Astrocyte (in vitro differentiated cells and primary cell): ENCODE data around the gene RAB40B. TPM values are rescaled to one million over a fixed set of nuclear protein-coding genes. Genes with fewer than 3 reads are reported as not detected.

Source experiments
- DNase-seq: peaks from one replicate; pipeline ENCODE4 v3.0.0-alpha.2; 2010; ENCODE audit warnings: low read depth
- FAIRE-seq: peaks from 2 replicates; lab custom pipeline; 2011; peaks lifted over from hg19 to GRCh38; lab: Jason Lieb, UNC
- H2AFZ ChIP-seq: 2 replicates; pipeline ENCODE4 v1.6.0; 2012; ENCODE audit warnings: low read depth, low read length, inconsistent platforms
- H3K27ac ChIP-seq: 2 replicates; pipeline ENCODE4 v1.5.1; 2011; ENCODE audit warnings: low read depth, low read length, inconsistent platforms
- H3K27me3 ChIP-seq: 2 replicates; pipeline ENCODE4 v1.6.0; 2011; ENCODE audit warnings: low read length, inconsistent platforms; ENCODE audit not compliant: insufficient read depth
- H3K36me3 ChIP-seq: 2 replicates; pipeline ENCODE4 v1.5.1; 2011; ENCODE audit warnings: low read length, inconsistent platforms; ENCODE audit not compliant: insufficient read depth
- H3K4me1 ChIP-seq: 2 replicates; pipeline ENCODE4 v1.5.1; 2011; ENCODE audit warnings: low read length, inconsistent platforms; ENCODE audit not compliant: insufficient read depth
- H3K4me2 ChIP-seq: 2 replicates; pipeline ENCODE4 v1.6.0; 2012; ENCODE audit warnings: low read length, inconsistent platforms
- H3K4me3 ChIP-seq: 2 replicates; pipeline ENCODE4 v1.5.1; 2011; ENCODE audit warnings: low read depth, mild to moderate bottlenecking, low read length, inconsistent platforms; ENCODE audit not compliant: insufficient read depth
- H3K79me2 ChIP-seq: 2 replicates; pipeline ENCODE4 v1.6.0; 2012; ENCODE audit warnings: mild to moderate bottlenecking, low read length, inconsistent platforms; ENCODE audit not compliant: insufficient read depth
- H3K9ac ChIP-seq: 2 replicates; pipeline ENCODE4 v1.6.0; 2012; ENCODE audit warnings: mild to moderate bottlenecking, low read length, inconsistent platforms
- H3K9me3 ChIP-seq: 2 replicates; pipeline ENCODE4 v1.5.1; 2012; ENCODE audit warnings: low read depth, mild to moderate bottlenecking, low read length, inconsistent platforms; ENCODE audit not compliant: insufficient read depth
- H4K20me1 ChIP-seq: 2 replicates; pipeline ENCODE4 v1.6.0; 2012; ENCODE audit warnings: low read length, inconsistent platforms; ENCODE audit not compliant: insufficient read depth
- H3K27ac Mint-ChIP-seq: one replicate; pipeline ENCODE4 v1.8.0; 2021; ENCODE audit warnings: mild to moderate bottlenecking, mixed read lengths; ENCODE audit not compliant: unreplicated experiment
- H3K27me3 Mint-ChIP-seq: one replicate; pipeline ENCODE4 v1.8.0; 2021; ENCODE audit warnings: low read depth, mixed read lengths; ENCODE audit not compliant: unreplicated experiment
- H3K36me3 Mint-ChIP-seq: one replicate; pipeline ENCODE4 v1.8.0; 2021; ENCODE audit warnings: low read depth, mixed read lengths; ENCODE audit not compliant: unreplicated experiment
- H3K4me1 Mint-ChIP-seq: one replicate; pipeline ENCODE4 v1.8.0; 2021; ENCODE audit warnings: low read depth, mixed read lengths; ENCODE audit not compliant: unreplicated experiment
- H3K4me3 Mint-ChIP-seq: one replicate; pipeline ENCODE4 v1.8.0; 2021; ENCODE audit warnings: mild to moderate bottlenecking, moderate library complexity, mixed read lengths; ENCODE audit not compliant: unreplicated experiment
- H3K9me3 Mint-ChIP-seq: one replicate; pipeline ENCODE4 v1.8.0; 2021; ENCODE audit warnings: mild to moderate bottlenecking, mixed read lengths; ENCODE audit not compliant: unreplicated experiment
- EZH2 ChIP-seq: IDR thresholded peaks from 2 replicates; pipeline ENCODE4 v1.6.1; 2012; ENCODE audit warnings: mild to moderate bottlenecking, low read length, inconsistent platforms; ENCODE audit not compliant: insufficient read depth
- total RNA-seq: library from RNA; stranded (reverse); gene quantifications from 2 replicates; pipeline ENCODE4 v1.2.1, GENCODE V29; 2021
- TF ChIP-seq, protein P1 (sequence below): IDR thresholded peaks from 2 replicates; pipeline ENCODE4 v1.5.1; 2011; ENCODE audit warnings: low read depth, mild to moderate bottlenecking, inconsistent platforms, low read length, moderate library complexity; ENCODE audit not compliant: insufficient read depth

RAB40B gene
- total RNA-seq, 1 donor from 2014 or later: 15.8 TPM

DNA sequence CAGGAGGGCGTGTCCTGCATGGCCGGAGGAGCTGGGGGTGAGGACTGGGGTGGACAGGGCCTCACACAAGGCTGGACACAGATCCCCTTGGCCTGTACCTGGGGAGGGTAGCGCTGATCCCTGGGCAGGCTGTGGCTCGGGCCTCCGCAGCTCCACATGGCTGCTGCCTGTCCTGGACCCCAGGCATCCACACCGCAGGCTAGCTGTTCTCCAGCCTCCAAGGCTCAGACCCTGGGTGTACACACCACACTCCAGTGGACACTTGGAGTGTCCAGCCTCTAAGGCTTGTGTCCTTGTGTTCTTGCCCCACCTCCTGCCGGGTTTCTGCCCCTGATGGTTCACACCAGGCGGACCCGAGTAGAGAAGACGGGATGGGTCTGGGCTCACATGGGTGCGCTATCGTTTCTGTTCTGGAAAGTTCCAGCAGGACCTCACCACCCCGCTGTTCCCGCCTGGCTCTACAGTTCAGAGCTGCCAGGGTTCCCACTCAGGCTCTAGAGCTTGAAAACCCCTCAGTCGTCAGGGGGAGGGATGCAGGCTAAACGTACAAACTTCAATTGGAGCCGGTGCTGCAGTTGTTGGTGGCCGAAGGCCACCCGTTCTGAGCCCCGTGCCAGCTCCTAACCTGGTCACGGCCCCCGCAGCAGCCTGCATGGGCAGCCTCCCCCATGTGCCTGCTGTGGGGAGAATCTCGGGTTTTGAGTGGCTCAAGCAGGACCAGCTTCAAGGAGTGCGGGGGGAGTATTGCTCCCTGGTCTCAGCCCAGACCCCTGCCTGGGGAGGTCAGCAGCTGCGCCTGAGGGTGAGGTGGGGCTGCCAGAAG, 11.4 kb upstream of the RAB40B start:
- H3K4me1 Mint-ChIP-seq: peaks cover 1% of the 10 kb centered on the region
- Histone ChIP-seq H3K4me1 (no peaks in the 10 kb centered on the region), H3K4me3 (no peak overlapping the region), H3K9me3 (no peaks in the 10 kb centered on the region), H3K4me2 (no peak overlapping the region), H3K27ac (no peak overlapping the region), H3K36me3 (no peaks in the 10 kb centered on the region), H3K27me3 (no peaks in the 10 kb centered on the region), H3K79me2 (no peaks in the 10 kb centered on the region), H2AFZ (no peak overlapping the region), H3K9ac (no peak overlapping the region), H4K20me1 (no peaks in the 10 kb centered on the region)
- TF ChIP-seq, protein P1, sequence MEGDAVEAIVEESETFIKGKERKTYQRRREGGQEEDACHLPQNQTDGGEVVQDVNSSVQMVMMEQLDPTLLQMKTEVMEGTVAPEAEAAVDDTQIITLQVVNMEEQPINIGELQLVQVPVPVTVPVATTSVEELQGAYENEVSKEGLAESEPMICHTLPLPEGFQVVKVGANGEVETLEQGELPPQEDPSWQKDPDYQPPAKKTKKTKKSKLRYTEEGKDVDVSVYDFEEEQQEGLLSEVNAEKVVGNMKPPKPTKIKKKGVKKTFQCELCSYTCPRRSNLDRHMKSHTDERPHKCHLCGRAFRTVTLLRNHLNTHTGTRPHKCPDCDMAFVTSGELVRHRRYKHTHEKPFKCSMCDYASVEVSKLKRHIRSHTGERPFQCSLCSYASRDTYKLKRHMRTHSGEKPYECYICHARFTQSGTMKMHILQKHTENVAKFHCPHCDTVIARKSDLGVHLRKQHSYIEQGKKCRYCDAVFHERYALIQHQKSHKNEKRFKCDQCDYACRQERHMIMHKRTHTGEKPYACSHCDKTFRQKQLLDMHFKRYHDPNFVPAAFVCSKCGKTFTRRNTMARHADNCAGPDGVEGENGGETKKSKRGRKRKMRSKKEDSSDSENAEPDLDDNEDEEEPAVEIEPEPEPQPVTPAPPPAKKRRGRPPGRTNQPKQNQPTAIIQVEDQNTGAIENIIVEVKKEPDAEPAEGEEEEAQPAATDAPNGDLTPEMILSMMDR: no peak
- TF ChIP-seq EZH2: no peak
- no peaks in the 10 kb centered on the region for H3K9me3 Mint-ChIP-seq
- peaks cover 9% of the 10 kb centered on the region for H3K27me3 Mint-ChIP-seq
- FAIRE-seq (no peak), DNase-seq (no peak)
- H3K27ac Mint-ChIP-seq: no peak overlapping the region
- no peak overlapping the region for H3K4me3 Mint-ChIP-seq
- no peaks in the 10 kb centered on the region for H3K36me3 Mint-ChIP-seq

- H3K36me3 Mint-ChIP-seq: no peaks in the 10 kb centered on the region
- no peak overlapping the region for H2AFZ ChIP-seq
- no peaks in the 10 kb centered on the region for H3K79me2 ChIP-seq
- no peaks in the 10 kb centered on the region for H3K9me3 ChIP-seq
- DNase-seq: no peak
- no peak overlapping the region for H3K4me3 ChIP-seq
- no peaks in the 10 kb centered on the region for H3K4me1 ChIP-seq
- H3K27me3 Mint-ChIP-seq: peaks cover 9% of the 10 kb centered on the region
- no peaks in the 10 kb centered on the region for H3K9me3 Mint-ChIP-seq
- H4K20me1 ChIP-seq: no peaks in the 10 kb centered on the region
- no peak for FAIRE-seq
- no peaks in the 10 kb centered on the region for H3K36me3 ChIP-seq
- TF ChIP-seq, protein P1: no peak
- TF ChIP-seq EZH2: no peak
- H3K4me1 Mint-ChIP-seq: peaks cover 1% of the 10 kb centered on the region
- H3K4me2 ChIP-seq: no peak overlapping the region
- H3K9ac ChIP-seq: no peak overlapping the region
- H3K27me3 ChIP-seq: no peaks in the 10 kb centered on the region
- H3K27ac Mint-ChIP-seq: no peak overlapping the region
- H3K4me3 Mint-ChIP-seq: no peak overlapping the region
- H3K27ac ChIP-seq: no peak overlapping the region
Measured at GRCh38 chr17:82709024-82709675, 10.7 kb upstream of the RAB40B start.
